CD8-positive, alpha-beta memory T cell (primary cell): ENCODE data around the gene CRYBB2. TPM values are rescaled to one million over a fixed set of nuclear protein-coding genes. Genes with fewer than 3 reads are reported as not detected.

Experiments used
- CTCF ChIA-PET: fragments of 350-600 bp; sonication (Branson Sonifier 250); formaldehyde crosslinking; loops from one replicate; lab custom pipeline; 2021; ENCODE audit warnings: antibody characterized with exemption; lab: Charles Lee
- POLR2A ChIA-PET: fragments of 350-600 bp; sonication (Branson Sonifier 250); formaldehyde crosslinking; loops from one replicate; lab custom pipeline; 2021; ENCODE audit warnings: antibody characterized with exemption; lab: Charles Lee
- DNase-seq, 5 donors: peaks; one replicate each; pipeline versions ENCODE4 v3.0.0 to v3.0.0-alpha.2; 2020 to 2022; ENCODE audit warnings: mixed read lengths in 1 of 5
- H3K27ac ChIP-seq: one replicate; pipeline ENCODE4 v1.7.0; 2013; ENCODE audit warnings: low read depth, mild to moderate bottlenecking, low read length, moderate library complexity
- H3K27me3 ChIP-seq: 2 replicates; pipeline ENCODE4 v1.7.0; 2013; ENCODE audit warnings: low read length, mild to moderate bottlenecking; ENCODE audit not compliant: insufficient read depth, poor library complexity, severe bottlenecking
- H3K36me3 ChIP-seq: 2 replicates; pipeline ENCODE4 v1.7.0; 2013; ENCODE audit warnings: mild to moderate bottlenecking, low read length, moderate library complexity; ENCODE audit not compliant: insufficient read depth
- H3K4me1 ChIP-seq: 2 replicates; pipeline ENCODE4 v1.7.0; 2013; ENCODE audit warnings: mild to moderate bottlenecking, low read length, moderate library complexity; ENCODE audit not compliant: insufficient read depth
- H3K4me3 ChIP-seq: 2 replicates; pipeline ENCODE4 v1.7.0; 2013; ENCODE audit warnings: mild to moderate bottlenecking, low read length
- H3K9me3 ChIP-seq: 2 replicates; pipeline ENCODE4 v1.7.0; 2013; ENCODE audit warnings: mild to moderate bottlenecking, low read length
- H3K27ac Mint-ChIP-seq, 8 donors: one replicate each; pipeline ENCODE4 v1.8.0; 2020 to 2021; ENCODE audit warnings: mixed read lengths in 8 of 8, mild to moderate bottlenecking in 6 of 8, inconsistent platforms in 3 of 8, moderate library complexity in 3 of 8
- H3K27me3 Mint-ChIP-seq, 2 donors: one replicate each; pipeline ENCODE4 v1.8.0; 2020 to 2021; ENCODE audit warnings: mixed read lengths in 2 of 2, mild to moderate bottlenecking in 1 of 2, moderate library complexity in 1 of 2
- H3K36me3 Mint-ChIP-seq, 3 donors: one replicate each; pipeline ENCODE4 v1.8.0; 2020 to 2021; ENCODE audit warnings: mixed read lengths in 3 of 3, inconsistent platforms in 1 of 3, mild to moderate bottlenecking in 1 of 3
- H3K4me1 Mint-ChIP-seq, 3 donors: one replicate each; pipeline ENCODE4 v1.8.0; 2020 to 2021; ENCODE audit warnings: mixed read lengths in 3 of 3, inconsistent platforms in 1 of 3, mild to moderate bottlenecking in 1 of 3
- H3K4me3 Mint-ChIP-seq, 7 donors: one replicate each; pipeline ENCODE4 v1.8.0; 2020 to 2021; ENCODE audit warnings: mixed read lengths in 7 of 7, mild to moderate bottlenecking in 6 of 7, moderate library complexity in 4 of 7, inconsistent platforms in 2 of 7
- H3K9me3 Mint-ChIP-seq, 5 donors: one replicate each; pipeline ENCODE4 v1.8.0; 2020 to 2022; ENCODE audit warnings: mixed read lengths in 5 of 5, mild to moderate bottlenecking in 3 of 5, moderate library complexity in 2 of 5, inconsistent platforms in 1 of 5
- polyA plus RNA-seq: library from polyadenylated mRNA; unstranded; fragments of 300-500 nt; fragmentation: Illumina TruSeq; gene quantifications from one replicate; pipeline ENCODE4 v1.2.3, GENCODE V29; 2021
- total RNA-seq, 2 experiments: library from RNA; stranded (reverse); gene quantifications; one replicate each; pipeline ENCODE4 v1.2.3, GENCODE V29; 2021

CRYBB2 gene
- total and polyA plus RNA-seq, 3 experiments from 2014 or later = not detected

- no peak overlapping the region for H3K27ac Mint-ChIP-seq
- ChIA-PET CTCF (no interaction called here), POLR2A (no interaction called here)
- no peak overlapping the region for H3K4me3 ChIP-seq
- no peak overlapping the region for H3K27ac ChIP-seq
- peaks cover 4 to 12% of the 10 kb centered on the region in 2 donors for H3K27me3 Mint-ChIP-seq
- no peaks in the 10 kb centered on the region for H3K27me3 ChIP-seq
- no peaks in the 10 kb centered on the region for H3K4me1 ChIP-seq
- H3K4me1 Mint-ChIP-seq = no peaks in the 10 kb centered on the region
- no peaks in the 10 kb centered on the region for H3K36me3 ChIP-seq
- no peak overlapping the region for H3K4me3 Mint-ChIP-seq
- no peaks in the 10 kb centered on the region for H3K36me3 Mint-ChIP-seq
- no peak for DNase-seq
- no peaks in the 10 kb centered on the region for H3K9me3 ChIP-seq
- peaks cover 0 to 6% (median 0%) of the 10 kb centered on the region in 5 donors for H3K9me3 Mint-ChIP-seq
Measured at GRCh38 chr22:25208743-25209505, 10.5 kb upstream of the CRYBB2 start.

GRCh38 chr22:25210793-25211192 lies 8.6 kb upstream of the CRYBB2 start:
- Mint-ChIP-seq H3K36me3 (no peaks in the 10 kb centered on the region), H3K27me3 (peaks cover 6 to 22% of the 10 kb centered on the region in 2 donors), H3K4me3 (no peak overlapping the region), H3K4me1 (no peaks in the 10 kb centered on the region), H3K9me3 (peaks cover 0 to 6% (median 4%) of the 10 kb centered on the region in 5 donors), H3K27ac (no peak overlapping the region)
- ChIA-PET CTCF (interaction anchor here (1.1 kb wide), 1 partner anchor 8 kb away, joined by 6 read pairs; no protein-coding TSS in a partner anchor), POLR2A (no interaction called here)
- DNase-seq = no peak
- Histone ChIP-seq H3K36me3 (no peaks in the 10 kb centered on the region), H3K9me3 (no peaks in the 10 kb centered on the region), H3K4me3 (no peak overlapping the region), H3K4me1 (no peaks in the 10 kb centered on the region), H3K27ac (no peak overlapping the region), H3K27me3 (no peaks in the 10 kb centered on the region)

DNA sequence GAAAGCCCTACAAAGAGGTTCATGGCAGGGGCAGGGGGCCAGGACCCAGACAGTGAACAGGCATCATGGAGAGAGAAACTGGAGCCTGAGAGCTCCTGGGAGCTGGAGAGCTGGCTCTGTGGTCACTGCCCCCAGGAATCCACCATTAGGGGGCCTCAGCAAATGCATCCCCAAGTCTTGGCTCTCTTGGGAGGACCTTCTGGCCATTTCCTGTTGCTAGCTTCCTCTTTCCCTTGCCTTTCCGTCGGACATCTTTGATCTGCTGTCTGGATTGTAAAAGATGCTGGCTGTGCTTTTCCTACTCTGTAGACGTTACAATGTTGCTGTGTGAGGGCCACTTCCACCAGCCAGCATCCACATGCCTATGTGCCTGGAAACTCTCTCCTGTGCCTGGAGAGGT lies 7.1 kb upstream of the CRYBB2 start:
- POLR2A ChIA-PET = no interaction called here
- Mint-ChIP-seq H3K36me3 (no peaks in the 10 kb centered on the region), H3K4me1 (no peaks in the 10 kb centered on the region), H3K4me3 (no peak overlapping the region), H3K27me3 (peaks cover 7 to 32% of the 10 kb centered on the region in 2 donors), H3K27ac (no peak overlapping the region), H3K9me3 (peaks cover 0 to 6% (median 4%) of the 10 kb centered on the region in 5 donors)
- Histone ChIP-seq H3K9me3 (no peaks in the 10 kb centered on the region), H3K4me1 (no peaks in the 10 kb centered on the region), H3K36me3 (no peaks in the 10 kb centered on the region), H3K27ac (no peak overlapping the region), H3K4me3 (no peak overlapping the region), H3K27me3 (no peaks in the 10 kb centered on the region)
- CTCF ChIA-PET = interaction anchor here (0.8 kb wide), 1 partner anchor 10 kb away, joined by 4 read pairs; no protein-coding TSS in a partner anchor
- DNase-seq = no peak

GRCh38 chr22:25213221-25213620 lies 6.2 kb upstream of the CRYBB2 start:
- H3K27me3 ChIP-seq = no peaks in the 10 kb centered on the region
- DNase-seq = no peak
- H3K27ac ChIP-seq = no peak overlapping the region
- H3K4me1 ChIP-seq = no peaks in the 10 kb centered on the region
- H3K9me3 ChIP-seq = no peaks in the 10 kb centered on the region
- Mint-ChIP-seq H3K9me3 (peaks cover 0 to 6% (median 4%) of the 10 kb centered on the region in 5 donors), H3K4me3 (no peak overlapping the region), H3K27me3 (peaks cover 7 to 35% of the 10 kb centered on the region in 2 donors), H3K27ac (no peak overlapping the region), H3K4me1 (no peaks in the 10 kb centered on the region), H3K36me3 (no peaks in the 10 kb centered on the region)
- POLR2A ChIA-PET = no interaction called here
- CTCF ChIA-PET = no interaction called here
- H3K4me3 ChIP-seq = no peak overlapping the region
- H3K36me3 ChIP-seq = no peaks in the 10 kb centered on the region

DNA sequence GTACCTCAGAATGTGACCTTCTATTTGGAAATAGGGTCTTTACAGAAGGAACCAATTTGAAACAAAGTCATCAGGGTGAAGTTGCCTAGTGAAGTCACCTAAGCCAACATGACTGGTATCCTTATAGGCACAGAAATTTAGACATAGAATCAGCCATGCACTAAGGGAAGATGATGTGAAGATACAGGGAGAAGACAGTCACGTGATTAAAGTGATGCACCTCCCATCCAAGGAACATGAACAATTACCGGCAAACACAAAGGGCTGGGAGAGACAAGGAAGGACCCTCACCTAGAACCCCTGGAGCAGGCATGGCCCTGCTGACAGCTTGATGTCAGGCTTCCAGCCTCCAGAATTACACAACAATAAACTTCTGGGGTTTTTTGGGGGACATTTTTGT lies 3.2 kb upstream of the CRYBB2 start:
- Histone ChIP-seq H3K4me1 (no peaks in the 10 kb centered on the region), H3K27me3 (no peaks in the 10 kb centered on the region), H3K36me3 (no peaks in the 10 kb centered on the region), H3K4me3 (no peak overlapping the region), H3K9me3 (no peaks in the 10 kb centered on the region), H3K27ac (no peak overlapping the region)
- H3K4me1 Mint-ChIP-seq = no peaks in the 10 kb centered on the region
- no peak for DNase-seq
- CTCF ChIA-PET = interaction anchor here (1.4 kb wide), 1 partner anchor 13 kb away, joined by 3 read pairs; no protein-coding TSS in a partner anchor
- no peak overlapping the region for H3K27ac Mint-ChIP-seq
- POLR2A ChIA-PET = no interaction called here
- H3K4me3 Mint-ChIP-seq = no peak overlapping the region
- no peaks in the 10 kb centered on the region for H3K36me3 Mint-ChIP-seq
- peaks cover 6 to 35% of the 10 kb centered on the region in 2 donors for H3K27me3 Mint-ChIP-seq
- H3K9me3 Mint-ChIP-seq = peaks cover 0 to 6% (median 4%) of the 10 kb centered on the region in 5 donors

- H3K4me1 Mint-ChIP-seq = no peaks in the 10 kb centered on the region
- Histone ChIP-seq H3K9me3 (no peaks in the 10 kb centered on the region), H3K4me1 (no peaks in the 10 kb centered on the region), H3K36me3 (no peaks in the 10 kb centered on the region), H3K27ac (no peak overlapping the region), H3K4me3 (no peak overlapping the region), H3K27me3 (no peaks in the 10 kb centered on the region)
- peaks cover 0 to 4% (median 2%) of the 10 kb centered on the region in 5 donors for H3K9me3 Mint-ChIP-seq
- H3K27me3 Mint-ChIP-seq = peaks cover 11 to 30% of the 10 kb centered on the region in 2 donors
- no peak overlapping the region for H3K4me3 Mint-ChIP-seq
- CTCF ChIA-PET = no interaction called here
- H3K27ac Mint-ChIP-seq = no peak overlapping the region
- DNase-seq = no peak
- no peaks in the 10 kb centered on the region for H3K36me3 Mint-ChIP-seq
- POLR2A ChIA-PET = no interaction called here
Measured at GRCh38 chr22:25219948-25220442, 556 bp downstream of the CRYBB2 start.

- no peak overlapping the region for H3K4me3 ChIP-seq
- H3K27me3 ChIP-seq = no peaks in the 10 kb centered on the region
- Mint-ChIP-seq H3K36me3 (no peaks in the 10 kb centered on the region), H3K27ac (no peak overlapping the region), H3K27me3 (peaks cover 14 to 21% of the 10 kb centered on the region in 2 donors), H3K9me3 (no peaks in the 10 kb centered on the region), H3K4me3 (no peak overlapping the region), H3K4me1 (no peaks in the 10 kb centered on the region)
- no peaks in the 10 kb centered on the region for H3K9me3 ChIP-seq
- no peaks in the 10 kb centered on the region for H3K36me3 ChIP-seq
- POLR2A ChIA-PET = no interaction called here
- no peak for DNase-seq
- no peak overlapping the region for H3K27ac ChIP-seq
- CTCF ChIA-PET = no interaction called here
- H3K4me1 ChIP-seq = no peaks in the 10 kb centered on the region
Measured at GRCh38 chr22:25221790-25222189, 2.4 kb downstream of the CRYBB2 start.

GRCh38 chr22:25223269-25223850 lies 3.9 kb downstream of the CRYBB2 start:
- DNase-seq = no peak
- no peaks in the 10 kb centered on the region for H3K9me3 ChIP-seq
- H3K4me1 ChIP-seq = no peaks in the 10 kb centered on the region
- CTCF ChIA-PET = interaction anchor here (0.7 kb wide), 1 partner anchor 75 kb away, joined by 3 read pairs; no protein-coding TSS in a partner anchor
- no peak overlapping the region for H3K27ac ChIP-seq
- Mint-ChIP-seq H3K4me3 (no peak overlapping the region), H3K27ac (no peak overlapping the region), H3K9me3 (no peaks in the 10 kb centered on the region), H3K27me3 (peaks cover 14 to 19% of the 10 kb centered on the region in 2 donors), H3K4me1 (no peaks in the 10 kb centered on the region), H3K36me3 (no peaks in the 10 kb centered on the region)
- H3K27me3 ChIP-seq = no peaks in the 10 kb centered on the region
- no peaks in the 10 kb centered on the region for H3K36me3 ChIP-seq
- POLR2A ChIA-PET = no interaction called here
- H3K4me3 ChIP-seq = no peak overlapping the region
